Mammary epithelial cell (primary cell): ENCODE measurements around the gene LRP2.

ENCODE experiments used
- CTCF ChIP-seq, 2 donors: IDR thresholded peaks in 1 of 2; conservative IDR thresholded peaks in 1 of 2; 2 replicates each; pipeline ENCODE4 v1.5.1; 2011 to 2012; ENCODE audit warnings: inconsistent platforms in 2 of 2, low read length in 2 of 2, mild to moderate bottlenecking in 2 of 2, control low read depth in 1 of 2, low read depth in 1 of 2; ENCODE audit not compliant: insufficient read depth in 1 of 2; ENCODE audit errors: extremely low read depth in 1 of 2
- EZH2 ChIP-seq: IDR thresholded peaks from 2 replicates; pipeline ENCODE4 v1.6.1; 2012; ENCODE audit warnings: low read length, inconsistent platforms, borderline replicate concordance

- TF ChIP-seq EZH2 (no peak), CTCF (conservative IDR thresholded peaks at IDR 0.05 in 1 of 2, IDR thresholded peaks at IDR 0.05 in 1 of 2; ENCODE audit: extremely low read depth in 1 of 2, insufficient read depth in 1 of 2, low read depth in 1 of 2, low read length in 2 of 2) (peak; percentile 72 to 78)
Measured at GRCh38 chr2:169131587-169132512, 230.5 kb downstream of the LRP2 start.
